HCT116 (cell line): ENCODE measurements around the gene SP3. TPM values are rescaled to one million over a fixed set of nuclear protein-coding genes. Genes with fewer than 3 reads are reported as not detected.

Experiments
- ATAC-seq: fragments of 200-7000 bp; cut with Tn5 transposase; 2 replicates; pipeline ENCODE4 v1.9.1; 2020; ENCODE audit warnings: mild to moderate bottlenecking, moderate library complexity
- BruUV-seq: library from RNA; stranded (reverse); fragments of 400-500 nt; replicated peaks from 2 replicates; lab custom pipeline; 2021; lab: Mats Ljungman, UMichigan
- CTCF ChIA-PET: fragments of 300-600 bp; sonication (Branson Sonifier 250); formaldehyde crosslinking; loops from one replicate; lab custom pipeline; 2021; ENCODE audit warnings: antibody characterized with exemption; lab: Charles Lee
- POLR2A ChIA-PET: fragments of 300-600, 350-600 bp; sonication (Branson Sonifier 250); formaldehyde crosslinking; loops from one replicate; lab custom pipeline; 2021; ENCODE audit warnings: antibody characterized with exemption; lab: Charles Lee
- RAD21 ChIA-PET, 2 experiments: fragments of 300-600 bp; sonication (Branson Sonifier 250); formaldehyde crosslinking; loops; one replicate each; lab custom pipeline; 2023; ENCODE audit warnings: low total read pairs in 2 of 2; ENCODE audit not compliant: uncharacterized antibody in 2 of 2, unreplicated experiment in 2 of 2, low non-redundant PET in 1 of 2; lab: Charles Lee
- DNase-seq: peaks from one replicate; pipeline ENCODE4 v3.0.0-alpha.2; 2010; ENCODE audit warnings: low read depth, low spot score
- H2AFZ ChIP-seq: fragments of 200-600 bp; shearing (Covaris generic), sonication (generic); 2 replicates; pipeline ENCODE4 v1.6.1; 2017; ENCODE audit warnings: low read depth, mixed run types, mixed read lengths, antibody characterized with exemption, low read length; ENCODE audit not compliant: poor library complexity, severe bottlenecking
- H3K27ac ChIP-seq: 2 replicates; pipeline ENCODE4 v1.5.1; 2012; ENCODE audit warnings: low read depth, low read length
- H3K27me3 ChIP-seq: fragments of 200-600 bp; sonication (generic); 2 replicates; pipeline ENCODE4 v1.6.1; 2016; ENCODE audit warnings: mixed run types, low read length, mixed read lengths; ENCODE audit not compliant: insufficient read depth
- H3K36me3 ChIP-seq, 2 experiments: fragments of 200-500 bp in 1 of 2; fragments of 200-600 bp in 1 of 2; sonication (Bioruptor generic) in 1 of 2; sonication (generic) in 1 of 2; 2 replicates each; pipeline versions ENCODE4 v1.5.1 to v1.6.1; 2014 to 2016; ENCODE audit warnings: low read length in 2 of 2, inconsistent platforms in 1 of 2, mixed read lengths in 1 of 2, mixed run types in 1 of 2; ENCODE audit not compliant: insufficient read depth in 2 of 2, control insufficient read depth in 1 of 2
- H3K4me1 ChIP-seq, 2 experiments: fragments of 200-600 bp in 1 of 2; sonication (generic) in 1 of 2; 2 replicates each; pipeline versions ENCODE4 v1.5.1 to v1.6.1; 2012 to 2017; ENCODE audit warnings: low read length in 2 of 2, inconsistent platforms in 1 of 2, mild to moderate bottlenecking in 1 of 2, mixed read lengths in 1 of 2, mixed run types in 1 of 2, moderate library complexity in 1 of 2; ENCODE audit not compliant: insufficient read depth in 2 of 2, control insufficient read depth in 1 of 2
- H3K4me2 ChIP-seq: fragments of 200-600 bp; sonication (generic); 2 replicates; pipeline ENCODE4 v1.6.1; 2017; ENCODE audit warnings: mixed run types, low read length, mixed read lengths
- H3K4me3 ChIP-seq, 2 experiments: fragments of 200-600 bp in 1 of 2; sonication (generic) in 1 of 2; replicated peaks in 1 of 2; 2 replicates each; pipeline ENCODE4 v1.5.1; 2011 to 2016; ENCODE audit warnings: low read length in 2 of 2, control low read depth in 1 of 2, low read depth in 1 of 2, mild to moderate bottlenecking in 1 of 2, mixed read lengths in 1 of 2, mixed run types in 1 of 2
- H3K79me2 ChIP-seq: fragments of 200-600 bp; sonication (generic); 2 replicates; pipeline ENCODE4 v1.6.1; 2017; ENCODE audit warnings: mild to moderate bottlenecking, mixed run types, low read length, moderate library complexity, mixed read lengths; ENCODE audit not compliant: insufficient read depth
- H3K9ac ChIP-seq: fragments of 200-600 bp; sonication (generic); 2 replicates; pipeline ENCODE4 v1.6.1; 2016; ENCODE audit warnings: low read length, mixed read lengths
- H3K9me2 ChIP-seq: fragments of 200-600 bp; sonication (generic), shearing (Covaris generic); 2 replicates; pipeline ENCODE4 v1.6.1; 2017; ENCODE audit warnings: mixed run types, mild to moderate bottlenecking, moderate library complexity; ENCODE audit not compliant: insufficient read depth
- H3K9me3 ChIP-seq, 2 experiments: fragments of 200-500 bp in 1 of 2; fragments of 200-600 bp in 1 of 2; sonication (Bioruptor generic) in 1 of 2; sonication (generic) in 1 of 2; 2 replicates each; pipeline ENCODE4 v1.6.1; 2014 to 2017; ENCODE audit warnings: low read length in 2 of 2, mixed read lengths in 2 of 2, inconsistent platforms in 1 of 2, low read depth in 1 of 2, mild to moderate bottlenecking in 1 of 2, mixed run types in 1 of 2, moderate library complexity in 1 of 2; ENCODE audit not compliant: control insufficient read depth in 1 of 2, insufficient read depth in 1 of 2
- H4K20me1 ChIP-seq: fragments of 200-600 bp; sonication (generic), shearing (Covaris generic); 2 replicates; pipeline ENCODE4 v1.6.1; 2017; ENCODE audit warnings: mixed run types, mild to moderate bottlenecking, moderate library complexity; ENCODE audit not compliant: insufficient read depth
- CEBPB ChIP-seq: IDR thresholded peaks from 2 replicates; pipeline ENCODE4 v1.6.1; 2012; ENCODE audit warnings: low read depth
- CTCF ChIP-seq, 3 experiments: fragments of 200-600 bp in 1 of 3; sonication (generic) in 1 of 3; IDR thresholded peaks in 2 of 3; conservative IDR thresholded peaks in 1 of 3; 2 replicates each; pipeline ENCODE4 v1.5.1; 2012 to 2017; ENCODE audit warnings: low read depth in 2 of 3, low read length in 2 of 3, antibody characterized with exemption in 1 of 3, borderline replicate concordance in 1 of 3, control low read depth in 1 of 3, mild to moderate bottlenecking in 1 of 3, mixed read lengths in 1 of 3, mixed run types in 1 of 3, moderate library complexity in 1 of 3; ENCODE audit not compliant: insufficient read depth in 1 of 3
- EGR1 ChIP-seq: IDR thresholded peaks from 2 replicates; pipeline ENCODE4 v1.6.1; 2012; ENCODE audit warnings: low read depth
- FOSL1 ChIP-seq: IDR thresholded peaks from 2 replicates; pipeline ENCODE4 v1.6.1; 2012; ENCODE audit warnings: low read depth
- JUND ChIP-seq: IDR thresholded peaks from 2 replicates; pipeline ENCODE4 v1.6.1; 2012
- MAX ChIP-seq: IDR thresholded peaks from 2 replicates; pipeline ENCODE4 v1.6.1; 2012
- POLR2AphosphoS5 ChIP-seq: IDR thresholded peaks from 2 replicates; pipeline ENCODE4 v1.6.1; 2011; ENCODE audit warnings: mild to moderate bottlenecking, low read depth, low read length, moderate library complexity
- RAD21 ChIP-seq: IDR thresholded peaks from 2 replicates; pipeline ENCODE4 v1.6.1; 2012; ENCODE audit warnings: low read depth, mild to moderate bottlenecking
- REST ChIP-seq: IDR thresholded peaks from 2 replicates; pipeline ENCODE4 v1.6.1; 2012; ENCODE audit warnings: low read depth
- SIN3A ChIP-seq: IDR thresholded peaks from 2 replicates; pipeline ENCODE4 v1.6.1; 2012; ENCODE audit warnings: low read depth
- TCF7L2 ChIP-seq: IDR thresholded peaks from 2 replicates; pipeline ENCODE4 v1.7.0; 2011; ENCODE audit warnings: borderline replicate concordance, inconsistent platforms; ENCODE audit not compliant: insufficient read depth, insufficient read length; ENCODE audit errors: extremely low read depth
- ZFX ChIP-seq: fragments of 450-650 bp; IDR thresholded peaks from 2 replicates; pipeline ENCODE4 v1.6.1; 2017
- ZNF274 ChIP-seq: fragments of 200-500 bp; sonication (Bioruptor generic); IDR thresholded peaks from 2 replicates; pipeline ENCODE4 v1.6.1; 2014; ENCODE audit warnings: mild to moderate bottlenecking, low read depth, low read length, inconsistent platforms
- intact Hi-C: fragments of 100-400 bp; cut with micrococcal nuclease; formaldehyde crosslinking; loops from 2 replicates; pipeline ENCODE4 v1.10.0; 2022
- total RNA-seq: library from RNA; stranded (reverse); gene quantifications from one replicate; pipeline ENCODE4 v1.2.1, GENCODE V29; 2021; ENCODE audit not compliant: unreplicated experiment

Gene SP3
- total RNA-seq, 1 experiment from 2014 or later, result 98.0 TPM

GRCh38 chr2:173922760-173923159 is 42.4 kb downstream of the SP3 start:
- H3K27ac ChIP-seq, result no peak overlapping the region
- BruUV-seq, result no TSS peak
- H2AFZ ChIP-seq, result no peak overlapping the region
- no peaks in the 10 kb centered on the region for H3K27me3 ChIP-seq
- DNase-seq (no peak), ATAC-seq (0 out of 2 replicates have a peak, but pooled peaks have one; percentile 30)
- H3K9me2 ChIP-seq, result no peaks in the 10 kb centered on the region
- H3K4me3 ChIP-seq, result no peak overlapping the region
- no peaks in the 10 kb centered on the region for H3K9me3 ChIP-seq
- H3K4me1 ChIP-seq, result no peaks in the 10 kb centered on the region
- peaks cover 37% of the 10 kb centered on the region; the same call in 1 of the 2 replicates for H4K20me1 ChIP-seq
- CTCF ChIA-PET, result interaction anchor here (1.0 kb wide), 1 partner anchor 39 kb away, joined by 3 read pairs; no protein-coding TSS in a partner anchor
- POLR2A ChIA-PET, result no interaction called here
- H3K36me3 ChIP-seq, result peaks cover 0 to 6% of the 10 kb centered on the region in 2 experiments; a peak in 1 of 4 replicates
- H3K4me2 ChIP-seq, result no peak overlapping the region
- TF ChIP-seq CTCF (IDR thresholded peaks at IDR 0.05 in 2 of 3, conservative IDR thresholded peaks at IDR 0.05 in 1 of 3; ENCODE audit: borderline replicate concordance in 1 of 3, insufficient read depth in 1 of 3, low read depth in 2 of 3, low read length in 2 of 3) (0 out of 6 replicates have a peak, but pooled peaks of 1 of the 3 experiments have one; percentile 11), FOSL1 (no peak)
- peaks cover 100% of the 10 kb centered on the region for H3K79me2 ChIP-seq
- no peak overlapping the region for H3K9ac ChIP-seq
- RAD21 ChIA-PET, result no interaction called here
- intact Hi-C loops, result no loop called here

GRCh38 chr2:173922068-173922467 is 43.1 kb downstream of the SP3 start:
- intact Hi-C loops, result no loop called here
- Histone ChIP-seq H3K4me2 (no peak overlapping the region), H3K27me3 (no peaks in the 10 kb centered on the region), H3K27ac (no peak overlapping the region), H3K9me3 (no peaks in the 10 kb centered on the region), H2AFZ (no peak overlapping the region), H3K4me1 (no peaks in the 10 kb centered on the region), H3K79me2 (peaks cover 100% of the 10 kb centered on the region), H3K9me2 (no peaks in the 10 kb centered on the region), H4K20me1 (peaks cover 38% of the 10 kb centered on the region; the same call in 1 of the 2 replicates), H3K9ac (no peak overlapping the region), H3K4me3 (no peak overlapping the region), H3K36me3 (peaks cover 5 to 8% of the 10 kb centered on the region in 2 experiments; a peak in 2 of 4 replicates)
- TF ChIP-seq REST (no peak), JUND (no peak), MAX (no peak), TCF7L2 (no peak), FOSL1 (no peak), EGR1 (no peak), ZFX (no peak), POLR2AphosphoS5 (no peak), SIN3A (no peak), CEBPB (no peak), RAD21 (no peak), ZNF274 (no peak)
- no TSS peak for BruUV-seq
- no peak for ATAC-seq
- ChIA-PET POLR2A (no interaction called here), RAD21 (no interaction called here), CTCF (no interaction called here)
- no peak for DNase-seq
